ENCODE results near the gene TOMM20L. TPM values are rescaled to one million over a fixed set of nuclear protein-coding genes. Genes with fewer than 3 reads are reported as not detected.

The TOMM20L gene
- polyA plus RNA-seq, 1 of the 3 experiments (the other 2 are of a cell fraction) = not detected

DNA sequence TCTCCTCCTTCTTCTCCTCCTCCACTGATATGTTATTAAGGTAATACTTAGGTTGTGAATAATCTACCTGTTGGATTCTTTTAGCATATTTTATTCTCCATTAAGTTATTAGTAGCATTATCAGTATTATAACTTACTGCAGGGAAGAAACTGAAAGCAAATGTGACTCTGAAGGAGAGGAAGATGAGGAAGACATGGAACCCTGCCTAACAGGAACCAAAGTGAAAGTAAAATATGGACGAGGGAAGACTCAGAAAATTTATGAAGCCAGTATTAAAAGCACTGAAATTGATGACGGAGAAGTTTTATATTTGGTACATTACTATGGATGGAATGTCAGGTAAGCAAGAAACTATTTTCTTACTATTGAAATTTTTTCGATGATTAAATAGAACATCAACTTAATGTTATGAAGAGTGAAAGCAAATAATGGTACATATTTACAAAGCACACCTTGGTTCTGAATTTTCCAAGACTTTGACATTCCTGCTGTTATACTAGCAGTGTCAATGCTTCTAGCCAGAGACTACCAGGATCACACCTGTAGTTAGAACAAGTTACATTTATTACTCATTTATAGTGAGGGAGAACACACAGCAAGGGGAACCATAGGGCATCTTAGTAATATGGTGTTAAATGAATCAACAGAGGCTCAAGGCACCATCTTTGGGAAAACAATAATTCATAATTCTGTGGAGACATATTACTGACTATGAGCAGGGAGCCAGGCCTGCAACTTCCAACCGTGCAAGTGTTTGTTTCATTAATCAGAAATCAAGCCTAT lies 42.0 kb upstream of the TOMM20L start:
- no peaks in the 10 kb centered on the region for H3F3A ChIP-seq (replicated peaks; ENCODE audit: insufficient read depth)
- H2AFZ ChIP-seq (ENCODE audit: low read depth) = no peak overlapping the region
- no peaks in the 10 kb centered on the region for H4K20me1 ChIP-seq (ENCODE audit: insufficient read depth)
- DNase-seq = no peak
- no peaks in the 10 kb centered on the region for H3K9me2 ChIP-seq
- ChIA-PET POLR2A (no interaction called here), CTCF (interaction anchor here (1.4 kb wide), 1 partner anchor 11 kb away, joined by 4 read pairs; no protein-coding TSS in a partner anchor)
- no peak overlapping the region for H3K9ac ChIP-seq
- H3K27me3 ChIP-seq (ENCODE audit: insufficient read depth) = no peaks in the 10 kb centered on the region
- no peaks in the 10 kb centered on the region for H3K4me1 ChIP-seq (ENCODE audit: control insufficient read depth in 1 of 2, insufficient read depth in 2 of 2, low read depth in 1 of 2, low read length in 1 of 2)
- WGBS (ENCODE audit: low lambda C conversion rate) = 87% methylated on average over 4 of the region's 4 CpGs
- H3K79me2 ChIP-seq (ENCODE audit: insufficient read depth) = no peaks in the 10 kb centered on the region; the same call in 1 of the 2 replicates
- no peaks in the 10 kb centered on the region for H3K9me3 ChIP-seq
- no peak for TF ChIP-seq NFIC (IDR thresholded peaks at IDR 0.05; ENCODE audit: borderline replicate concordance)
- TF ChIP-seq NRF1 (IDR thresholded peaks at IDR 0.05; ENCODE audit: low read depth, low read length) = no peak
- TF ChIP-seq RFX5 (IDR thresholded peaks at IDR 0.05; ENCODE audit: low read length) = no peak
- no peak for TF ChIP-seq RCOR1 (IDR thresholded peaks at IDR 0.05; ENCODE audit: low read length)
- TF ChIP-seq YY1 (IDR thresholded peaks at IDR 0.05; ENCODE audit: low read depth) = no peak
- TF ChIP-seq RXRA (IDR thresholded peaks at IDR 0.05; ENCODE audit: borderline replicate concordance, low read depth) = no peak
- TF ChIP-seq, protein P1, sequence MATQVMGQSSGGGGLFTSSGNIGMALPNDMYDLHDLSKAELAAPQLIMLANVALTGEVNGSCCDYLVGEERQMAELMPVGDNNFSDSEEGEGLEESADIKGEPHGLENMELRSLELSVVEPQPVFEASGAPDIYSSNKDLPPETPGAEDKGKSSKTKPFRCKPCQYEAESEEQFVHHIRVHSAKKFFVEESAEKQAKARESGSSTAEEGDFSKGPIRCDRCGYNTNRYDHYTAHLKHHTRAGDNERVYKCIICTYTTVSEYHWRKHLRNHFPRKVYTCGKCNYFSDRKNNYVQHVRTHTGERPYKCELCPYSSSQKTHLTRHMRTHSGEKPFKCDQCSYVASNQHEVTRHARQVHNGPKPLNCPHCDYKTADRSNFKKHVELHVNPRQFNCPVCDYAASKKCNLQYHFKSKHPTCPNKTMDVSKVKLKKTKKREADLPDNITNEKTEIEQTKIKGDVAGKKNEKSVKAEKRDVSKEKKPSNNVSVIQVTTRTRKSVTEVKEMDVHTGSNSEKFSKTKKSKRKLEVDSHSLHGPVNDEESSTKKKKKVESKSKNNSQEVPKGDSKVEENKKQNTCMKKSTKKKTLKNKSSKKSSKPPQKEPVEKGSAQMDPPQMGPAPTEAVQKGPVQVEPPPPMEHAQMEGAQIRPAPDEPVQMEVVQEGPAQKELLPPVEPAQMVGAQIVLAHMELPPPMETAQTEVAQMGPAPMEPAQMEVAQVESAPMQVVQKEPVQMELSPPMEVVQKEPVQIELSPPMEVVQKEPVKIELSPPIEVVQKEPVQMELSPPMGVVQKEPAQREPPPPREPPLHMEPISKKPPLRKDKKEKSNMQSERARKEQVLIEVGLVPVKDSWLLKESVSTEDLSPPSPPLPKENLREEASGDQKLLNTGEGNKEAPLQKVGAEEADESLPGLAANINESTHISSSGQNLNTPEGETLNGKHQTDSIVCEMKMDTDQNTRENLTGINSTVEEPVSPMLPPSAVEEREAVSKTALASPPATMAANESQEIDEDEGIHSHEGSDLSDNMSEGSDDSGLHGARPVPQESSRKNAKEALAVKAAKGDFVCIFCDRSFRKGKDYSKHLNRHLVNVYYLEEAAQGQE (IDR thresholded peaks at IDR 0.05; ENCODE audit: low read depth, low read length) = no peak
- TF ChIP-seq EP300 (IDR thresholded peaks at IDR 0.05; ENCODE audit: borderline replicate concordance in 1 of 2, low read depth in 1 of 2, low read length in 1 of 2) = no peak
- TF ChIP-seq, protein P2, sequence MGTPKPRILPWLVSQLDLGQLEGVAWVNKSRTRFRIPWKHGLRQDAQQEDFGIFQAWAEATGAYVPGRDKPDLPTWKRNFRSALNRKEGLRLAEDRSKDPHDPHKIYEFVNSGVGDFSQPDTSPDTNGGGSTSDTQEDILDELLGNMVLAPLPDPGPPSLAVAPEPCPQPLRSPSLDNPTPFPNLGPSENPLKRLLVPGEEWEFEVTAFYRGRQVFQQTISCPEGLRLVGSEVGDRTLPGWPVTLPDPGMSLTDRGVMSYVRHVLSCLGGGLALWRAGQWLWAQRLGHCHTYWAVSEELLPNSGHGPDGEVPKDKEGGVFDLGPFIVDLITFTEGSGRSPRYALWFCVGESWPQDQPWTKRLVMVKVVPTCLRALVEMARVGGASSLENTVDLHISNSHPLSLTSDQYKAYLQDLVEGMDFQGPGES (IDR thresholded peaks at IDR 0.05; ENCODE audit: low read depth, low read length) = no peak
- TF ChIP-seq TCF12 (IDR thresholded peaks at IDR 0.05) = no peak
- TF ChIP-seq FOXJ3 (CRISPR knock-in tag; IDR thresholded peaks at IDR 0.05) = no peak
- TF ChIP-seq, protein P3, sequence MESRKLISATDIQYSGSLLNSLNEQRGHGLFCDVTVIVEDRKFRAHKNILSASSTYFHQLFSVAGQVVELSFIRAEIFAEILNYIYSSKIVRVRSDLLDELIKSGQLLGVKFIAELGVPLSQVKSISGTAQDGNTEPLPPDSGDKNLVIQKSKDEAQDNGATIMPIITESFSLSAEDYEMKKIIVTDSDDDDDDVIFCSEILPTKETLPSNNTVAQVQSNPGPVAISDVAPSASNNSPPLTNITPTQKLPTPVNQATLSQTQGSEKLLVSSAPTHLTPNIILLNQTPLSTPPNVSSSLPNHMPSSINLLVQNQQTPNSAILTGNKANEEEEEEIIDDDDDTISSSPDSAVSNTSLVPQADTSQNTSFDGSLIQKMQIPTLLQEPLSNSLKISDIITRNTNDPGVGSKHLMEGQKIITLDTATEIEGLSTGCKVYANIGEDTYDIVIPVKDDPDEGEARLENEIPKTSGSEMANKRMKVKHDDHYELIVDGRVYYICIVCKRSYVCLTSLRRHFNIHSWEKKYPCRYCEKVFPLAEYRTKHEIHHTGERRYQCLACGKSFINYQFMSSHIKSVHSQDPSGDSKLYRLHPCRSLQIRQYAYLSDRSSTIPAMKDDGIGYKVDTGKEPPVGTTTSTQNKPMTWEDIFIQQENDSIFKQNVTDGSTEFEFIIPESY (IDR thresholded peaks at IDR 0.05; ENCODE audit: borderline replicate concordance, low read depth) = no peak
- TF ChIP-seq, protein P4, sequence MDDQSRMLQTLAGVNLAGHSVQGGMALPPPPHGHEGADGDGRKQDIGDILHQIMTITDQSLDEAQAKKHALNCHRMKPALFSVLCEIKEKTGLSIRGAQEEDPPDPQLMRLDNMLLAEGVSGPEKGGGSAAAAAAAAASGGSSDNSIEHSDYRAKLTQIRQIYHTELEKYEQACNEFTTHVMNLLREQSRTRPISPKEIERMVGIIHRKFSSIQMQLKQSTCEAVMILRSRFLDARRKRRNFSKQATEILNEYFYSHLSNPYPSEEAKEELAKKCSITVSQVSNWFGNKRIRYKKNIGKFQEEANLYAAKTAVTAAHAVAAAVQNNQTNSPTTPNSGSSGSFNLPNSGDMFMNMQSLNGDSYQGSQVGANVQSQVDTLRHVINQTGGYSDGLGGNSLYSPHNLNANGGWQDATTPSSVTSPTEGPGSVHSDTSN (IDR thresholded peaks at IDR 0.05) = no peak
- TF ChIP-seq, protein P5, sequence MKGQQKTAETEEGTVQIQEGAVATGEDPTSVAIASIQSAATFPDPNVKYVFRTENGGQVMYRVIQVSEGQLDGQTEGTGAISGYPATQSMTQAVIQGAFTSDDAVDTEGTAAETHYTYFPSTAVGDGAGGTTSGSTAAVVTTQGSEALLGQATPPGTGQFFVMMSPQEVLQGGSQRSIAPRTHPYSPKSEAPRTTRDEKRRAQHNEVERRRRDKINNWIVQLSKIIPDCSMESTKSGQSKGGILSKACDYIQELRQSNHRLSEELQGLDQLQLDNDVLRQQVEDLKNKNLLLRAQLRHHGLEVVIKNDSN (IDR thresholded peaks at IDR 0.05; ENCODE audit: borderline replicate concordance, low read depth) = no peak
- TF ChIP-seq, protein P6, sequence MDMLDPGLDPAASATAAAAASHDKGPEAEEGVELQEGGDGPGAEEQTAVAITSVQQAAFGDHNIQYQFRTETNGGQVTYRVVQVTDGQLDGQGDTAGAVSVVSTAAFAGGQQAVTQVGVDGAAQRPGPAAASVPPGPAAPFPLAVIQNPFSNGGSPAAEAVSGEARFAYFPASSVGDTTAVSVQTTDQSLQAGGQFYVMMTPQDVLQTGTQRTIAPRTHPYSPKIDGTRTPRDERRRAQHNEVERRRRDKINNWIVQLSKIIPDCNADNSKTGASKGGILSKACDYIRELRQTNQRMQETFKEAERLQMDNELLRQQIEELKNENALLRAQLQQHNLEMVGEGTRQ (IDR thresholded peaks at IDR 0.05; ENCODE audit: borderline replicate concordance, low read depth, low read length) = no peak
- no peak for TF ChIP-seq TEAD4 (IDR thresholded peaks at IDR 0.05; ENCODE audit: borderline replicate concordance, insufficient read depth)
- TF ChIP-seq, protein P7, sequence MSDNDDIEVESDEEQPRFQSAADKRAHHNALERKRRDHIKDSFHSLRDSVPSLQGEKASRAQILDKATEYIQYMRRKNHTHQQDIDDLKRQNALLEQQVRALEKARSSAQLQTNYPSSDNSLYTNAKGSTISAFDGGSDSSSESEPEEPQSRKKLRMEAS (IDR thresholded peaks at IDR 0.05; ENCODE audit: low read depth) = no peak
- H3K36me3 ChIP-seq (replicated peaks in 1 of 2; ENCODE audit: control insufficient read depth in 1 of 2, insufficient read depth in 2 of 2, low read length in 1 of 2) = peaks cover 25 to 64% of the 10 kb centered on the region in 2 experiments
- no peak overlapping the region for H3K4me2 ChIP-seq
- H3K4me3 ChIP-seq (ENCODE audit: low read depth in 2 of 2, low read length in 1 of 2) = no peak overlapping the region
- H3K27ac ChIP-seq (ENCODE audit: low read depth in 2 of 2, low read length in 1 of 2) = no peak overlapping the region

Data from SK-N-SH (cell line).